Measurements from ENCODE around the gene SDF4.

Gene SDF4

DNA sequence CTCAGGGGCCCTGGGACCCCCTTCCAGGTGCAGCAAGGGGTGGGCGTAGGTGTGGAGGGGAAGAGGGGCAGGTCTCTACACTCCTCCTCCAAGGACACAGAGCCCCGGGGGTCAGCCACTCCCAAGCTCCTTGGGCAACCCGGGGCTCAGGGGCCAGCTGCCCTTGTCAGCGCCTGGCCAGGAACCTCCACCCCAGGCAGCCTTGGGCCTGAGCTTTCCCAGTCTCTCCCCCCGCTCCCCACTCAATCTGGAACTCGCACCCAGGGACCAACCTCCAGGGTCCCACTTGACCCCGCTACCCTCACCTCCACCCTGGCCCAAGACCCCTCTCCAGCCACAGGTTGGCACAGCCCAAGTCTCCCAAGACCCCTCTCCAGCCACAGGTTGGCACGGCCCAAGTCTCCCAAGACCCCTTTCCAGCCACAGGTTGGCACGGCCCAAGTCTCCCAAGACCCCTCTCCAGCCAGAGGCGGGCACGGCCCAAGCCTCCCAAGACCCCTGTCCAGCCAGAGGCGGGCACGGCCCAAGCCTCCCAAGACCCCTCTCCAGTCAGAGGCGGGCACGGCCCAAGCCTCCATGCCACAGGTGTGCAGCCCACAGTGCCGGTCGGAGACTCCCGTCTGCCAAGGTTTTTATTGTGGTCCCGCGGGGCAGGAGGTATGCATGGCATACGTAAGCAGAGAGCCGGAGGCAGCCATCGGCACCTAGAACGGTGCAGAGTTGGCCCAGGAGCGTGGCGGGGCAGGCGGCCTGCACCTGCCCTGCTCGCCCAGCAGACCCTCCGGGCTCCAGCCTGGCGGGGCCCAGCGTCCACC, 20.9 kb downstream of the SDF4 start:
- DNase-seq = peak; percentile 14

DNA sequence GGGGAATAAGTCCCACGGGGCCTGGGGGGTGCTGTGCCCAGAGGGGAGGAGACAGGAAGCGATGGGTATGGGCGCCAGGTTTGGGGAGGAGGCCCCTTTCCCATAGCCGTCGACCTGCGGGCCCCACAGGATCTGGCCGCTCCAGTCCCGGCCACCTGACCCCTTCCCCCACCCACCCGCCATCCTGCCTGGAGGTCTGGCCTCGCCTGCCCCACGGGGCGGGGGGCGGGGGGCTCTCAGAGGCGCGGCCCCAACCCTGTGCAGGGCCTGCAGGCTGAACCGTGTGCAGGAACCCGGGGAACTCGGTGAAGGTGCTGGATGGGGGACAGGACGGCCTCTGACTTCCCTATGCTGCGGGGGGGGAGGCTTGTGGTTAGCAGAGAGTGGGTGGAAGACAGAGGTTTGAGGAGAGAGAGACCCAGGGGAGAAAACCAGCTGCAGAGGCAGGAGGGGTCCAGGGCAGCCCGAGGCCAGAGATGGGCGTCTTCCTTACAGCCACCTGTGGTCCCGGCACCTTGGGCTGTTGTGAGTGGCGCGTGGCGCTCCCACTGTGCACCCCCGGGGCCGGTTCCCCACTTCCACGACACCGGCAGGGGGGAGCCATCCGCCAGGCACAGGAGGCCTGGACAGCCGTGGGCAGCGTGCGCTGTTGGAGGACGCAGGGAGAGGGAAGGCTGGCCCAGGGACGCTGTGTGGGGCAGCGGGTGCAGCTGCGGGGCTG, 22.9 kb downstream of the SDF4 start:
- DNase-seq = peak; percentile 41

DNA sequence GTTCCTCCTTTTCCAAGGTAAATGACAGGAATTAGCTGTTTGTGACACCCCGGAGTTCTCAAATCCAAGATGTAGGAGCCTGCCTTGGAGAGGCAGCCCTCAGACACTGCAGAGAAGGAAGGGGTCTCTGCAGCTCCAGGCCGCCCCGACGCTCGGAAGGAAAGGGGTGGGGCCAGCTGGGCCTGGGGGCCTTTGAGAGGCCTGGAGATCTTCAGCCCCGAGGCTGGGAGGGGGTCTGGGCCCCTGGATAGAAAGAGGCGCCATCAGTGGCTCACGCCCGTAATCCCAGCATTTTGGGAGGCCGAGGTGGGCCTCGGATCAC, 24.3 kb downstream of the SDF4 start:
- DNase-seq = peak; percentile 16

DNA sequence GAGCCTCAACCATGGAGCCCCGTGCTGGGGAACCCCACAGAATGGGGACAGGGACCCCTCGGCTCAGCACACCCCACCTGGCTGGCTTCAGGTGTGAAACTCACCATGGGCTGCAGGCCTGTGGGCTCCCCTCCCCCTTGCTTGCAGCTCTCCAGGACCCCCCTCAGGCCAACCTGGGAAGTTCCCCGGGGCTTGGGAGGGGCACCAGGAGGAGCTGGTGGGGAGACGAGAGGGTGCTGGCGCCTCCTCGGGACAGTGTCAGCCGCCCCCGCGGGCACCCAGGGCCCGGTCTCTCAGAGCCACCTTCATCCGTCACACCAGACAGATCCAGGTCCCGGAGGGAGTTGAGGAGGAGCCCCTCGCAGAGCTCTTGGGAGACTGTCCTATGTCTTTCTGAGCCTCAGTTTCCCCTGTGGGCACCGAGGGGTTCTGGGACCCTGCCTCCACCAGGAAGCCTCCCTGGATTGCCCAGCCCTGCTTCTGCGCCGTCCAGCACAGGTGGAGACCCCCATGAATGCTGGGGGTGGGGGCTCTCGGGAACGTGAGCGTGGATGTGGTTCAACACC, 24.8 kb downstream of the SDF4 start:
- peak; percentile 19 for DNase-seq

DNA sequence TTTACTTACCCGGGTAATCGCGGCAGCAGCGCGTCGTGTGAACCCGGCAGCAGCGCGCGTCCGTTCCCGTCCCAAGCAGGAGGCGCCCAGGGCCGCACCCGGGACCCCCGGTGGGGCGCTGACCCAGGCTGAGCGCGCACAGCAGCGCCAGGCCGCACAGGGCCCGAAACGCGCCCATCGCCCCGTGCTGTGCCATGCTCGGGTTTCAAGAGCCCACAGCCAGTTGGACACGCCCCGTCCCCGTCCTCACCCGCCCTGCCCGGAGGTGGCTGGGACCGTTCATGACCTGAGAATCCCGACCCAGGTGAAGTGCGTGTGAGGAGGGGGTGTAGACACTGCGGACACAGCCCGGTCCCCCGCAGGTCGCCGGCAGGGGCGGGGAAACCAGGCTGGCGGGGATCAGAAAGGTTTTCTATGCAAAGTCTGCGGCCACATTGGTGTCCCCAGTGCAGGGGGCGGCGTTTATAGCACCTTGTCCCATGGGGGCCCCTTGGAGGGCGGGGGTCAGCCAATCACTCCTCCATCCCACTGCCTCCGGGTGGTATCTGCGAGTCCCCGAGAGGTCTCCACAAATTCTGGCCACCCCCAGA, 25.3 kb downstream of the SDF4 start, which contains the start of gene TNFRSF18:
Gene TNFRSF18 (minus strand): TSS at position 217 of the 590 bp plus-strand sequence. CDS start 21 bp downstream, at position 196.
- DNase-seq = peak; percentile 26

DNA sequence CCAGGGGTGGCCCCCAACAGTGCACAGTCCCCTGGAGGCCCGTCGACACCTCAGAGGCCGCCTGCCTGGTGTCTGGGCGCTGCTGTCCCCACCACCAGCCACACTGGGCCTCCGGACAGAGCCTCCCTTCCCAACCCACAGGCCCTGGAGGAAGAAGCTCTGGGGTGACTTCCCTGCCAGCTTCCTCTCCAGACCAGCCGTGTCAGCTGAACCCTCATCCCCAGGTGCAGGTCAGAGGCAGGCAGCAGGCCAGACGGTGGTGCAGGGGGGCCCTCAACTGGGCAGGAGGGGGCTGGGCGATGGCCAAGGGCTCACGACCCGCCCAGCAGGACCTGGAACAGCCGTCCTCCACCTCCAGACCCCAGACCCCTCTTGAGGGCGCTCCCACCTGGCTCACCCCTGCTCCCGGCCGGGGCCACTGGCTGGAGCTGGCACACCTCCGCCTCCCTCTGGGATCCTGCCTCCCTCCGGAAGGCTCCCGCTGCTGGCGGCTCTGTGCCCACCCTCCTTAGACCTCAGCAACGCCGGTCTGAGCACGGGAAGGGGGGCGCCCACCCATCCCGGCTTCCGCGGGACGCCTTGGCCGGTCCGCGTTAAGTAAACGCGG, 25.9 kb downstream of the SDF4 start:
- DNase-seq = peak; percentile 25

DNA sequence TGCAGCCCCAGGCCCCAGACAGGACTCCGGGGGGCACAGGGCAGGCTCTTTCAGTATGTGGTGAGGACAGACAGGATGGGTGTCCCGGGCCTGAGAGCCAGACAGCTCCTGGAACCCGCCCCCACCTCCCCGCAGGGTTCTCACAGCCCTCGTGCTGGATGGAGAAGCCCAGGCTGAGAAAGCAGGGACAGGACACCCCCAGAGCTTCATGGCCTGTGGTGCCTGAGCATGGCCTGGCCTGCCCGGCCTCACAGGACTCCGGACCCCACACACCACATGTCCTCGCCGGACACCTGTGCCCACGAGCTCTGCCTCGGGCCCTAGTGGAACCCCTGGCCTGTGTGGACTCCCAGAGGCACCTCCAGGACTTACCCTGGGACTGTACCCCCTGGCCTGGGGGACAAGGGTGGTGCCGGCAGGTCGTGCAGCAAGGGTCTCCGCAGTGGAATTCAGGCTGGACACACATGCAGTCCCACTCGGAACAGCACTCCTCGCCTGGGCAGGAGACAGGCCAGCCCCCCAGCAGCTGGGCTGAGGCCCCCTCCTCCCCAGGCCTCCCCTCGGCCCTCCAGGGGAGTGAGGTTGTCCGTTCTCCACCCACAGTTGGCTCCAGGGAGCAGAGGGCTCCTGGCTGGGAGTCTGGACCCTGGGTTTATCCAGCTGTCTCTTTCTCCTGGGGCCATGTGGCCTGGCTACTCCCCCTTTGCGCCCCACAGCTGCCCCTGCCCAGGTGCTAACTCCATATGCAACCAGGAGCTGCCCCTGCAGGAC, 26.6 kb downstream of the SDF4 start:
- peak; percentile 16 for DNase-seq

DNA sequence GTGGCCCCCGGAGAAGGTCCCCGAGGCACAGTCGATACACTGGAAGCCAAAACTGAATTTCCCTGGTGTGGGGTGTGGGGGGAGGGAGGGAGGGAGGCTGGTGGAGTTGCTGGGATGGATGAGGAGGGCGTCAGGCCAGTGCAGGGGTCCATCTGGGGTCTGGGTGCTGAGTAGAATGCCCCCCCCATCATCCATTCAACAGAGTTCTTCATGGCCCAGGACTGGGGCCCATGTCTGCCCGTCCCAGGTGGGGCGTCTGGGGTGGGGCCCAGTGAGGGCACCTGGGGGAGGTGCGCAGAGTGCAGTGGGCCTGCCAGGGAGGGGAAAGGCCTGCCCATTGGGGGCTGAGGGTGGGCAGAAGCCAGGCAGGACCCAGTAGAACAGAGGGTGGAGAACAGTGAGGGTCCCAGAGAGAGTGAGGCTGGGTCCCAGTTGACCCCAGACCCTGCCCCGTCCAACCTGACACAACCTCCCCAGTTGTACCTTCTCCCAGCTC, 27.3 kb downstream of the SDF4 start:
- peak; percentile 16 for DNase-seq

DNA sequence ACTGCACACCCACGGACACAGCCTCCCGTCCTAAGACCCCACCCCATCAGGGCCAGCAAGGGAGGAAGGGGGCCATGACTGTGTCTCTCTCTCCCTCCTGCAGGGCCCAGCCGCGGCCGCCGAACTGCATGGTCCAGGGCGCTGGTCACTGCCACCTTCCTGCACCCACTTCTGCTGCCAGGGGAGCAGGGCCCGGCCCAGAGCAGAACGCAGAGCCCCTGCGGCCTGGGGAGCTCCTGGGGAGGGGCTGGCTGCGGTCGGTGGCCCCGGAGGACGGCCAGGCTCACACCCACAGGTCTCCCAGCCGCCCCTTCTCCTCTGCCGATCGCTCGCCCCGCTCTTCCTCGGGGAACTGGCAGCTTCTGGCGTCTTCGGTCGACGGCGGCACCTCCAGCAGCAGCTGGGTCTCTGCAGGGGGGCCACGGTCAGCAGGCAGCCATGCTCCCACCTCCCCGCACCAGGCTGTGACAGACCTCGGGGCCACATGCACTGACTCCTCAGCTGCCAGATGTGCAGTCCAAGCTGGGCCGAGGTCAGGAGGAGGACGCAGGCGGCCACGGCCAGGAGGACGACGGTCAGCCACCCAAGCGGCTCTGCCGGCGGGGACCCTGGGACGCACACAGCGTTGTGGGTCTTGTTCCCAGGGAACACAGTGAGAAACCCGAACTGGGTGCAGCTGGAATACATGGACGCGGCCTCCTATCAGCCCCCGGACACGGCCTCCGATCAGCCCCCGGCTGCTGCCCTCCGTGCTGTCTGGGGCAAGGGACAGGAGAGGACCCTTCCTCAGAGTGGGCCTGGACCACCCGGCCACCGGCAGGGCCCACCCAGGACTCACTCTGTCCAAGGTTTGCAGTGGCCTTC, 28.0 kb downstream of the SDF4 start:
- DNase-seq = peak; percentile 27

DNA sequence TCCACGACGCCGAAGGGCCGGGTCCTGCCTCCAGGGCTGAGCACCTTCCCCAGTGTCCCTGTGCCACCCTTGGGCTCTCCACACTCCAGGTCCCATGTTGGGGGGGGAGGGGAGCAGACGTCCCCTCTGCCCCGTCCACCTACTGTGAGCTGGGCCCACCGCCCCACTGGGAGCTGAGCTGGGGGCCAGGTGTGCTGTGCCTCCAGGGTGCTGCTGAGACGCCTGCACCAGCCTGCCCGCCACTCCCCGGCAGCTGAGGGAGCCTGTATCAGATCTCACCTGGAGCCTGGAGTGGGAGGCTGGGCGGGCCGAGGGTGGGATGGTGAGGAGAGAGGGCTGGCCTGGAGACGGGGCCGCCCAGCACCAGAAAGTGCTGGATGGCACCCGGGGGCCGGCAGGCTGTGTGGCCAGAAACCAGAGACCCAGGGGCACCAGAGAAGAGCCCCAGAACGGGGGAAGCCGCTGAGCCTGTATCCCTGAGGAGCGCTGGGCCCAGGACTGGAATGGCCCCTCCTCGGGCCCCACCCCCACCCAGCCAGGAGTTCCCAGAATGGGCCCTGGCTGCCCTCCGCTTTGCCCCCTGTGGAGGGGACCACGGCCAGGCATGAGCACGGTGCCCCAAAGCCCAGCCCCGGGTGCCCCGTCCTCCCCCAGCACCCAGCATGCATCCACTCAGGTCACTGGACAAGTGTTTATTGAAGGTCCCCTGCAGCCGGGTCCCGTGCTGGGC, 28.8 kb downstream of the SDF4 start:
- peak; percentile 18 for DNase-seq

DNA sequence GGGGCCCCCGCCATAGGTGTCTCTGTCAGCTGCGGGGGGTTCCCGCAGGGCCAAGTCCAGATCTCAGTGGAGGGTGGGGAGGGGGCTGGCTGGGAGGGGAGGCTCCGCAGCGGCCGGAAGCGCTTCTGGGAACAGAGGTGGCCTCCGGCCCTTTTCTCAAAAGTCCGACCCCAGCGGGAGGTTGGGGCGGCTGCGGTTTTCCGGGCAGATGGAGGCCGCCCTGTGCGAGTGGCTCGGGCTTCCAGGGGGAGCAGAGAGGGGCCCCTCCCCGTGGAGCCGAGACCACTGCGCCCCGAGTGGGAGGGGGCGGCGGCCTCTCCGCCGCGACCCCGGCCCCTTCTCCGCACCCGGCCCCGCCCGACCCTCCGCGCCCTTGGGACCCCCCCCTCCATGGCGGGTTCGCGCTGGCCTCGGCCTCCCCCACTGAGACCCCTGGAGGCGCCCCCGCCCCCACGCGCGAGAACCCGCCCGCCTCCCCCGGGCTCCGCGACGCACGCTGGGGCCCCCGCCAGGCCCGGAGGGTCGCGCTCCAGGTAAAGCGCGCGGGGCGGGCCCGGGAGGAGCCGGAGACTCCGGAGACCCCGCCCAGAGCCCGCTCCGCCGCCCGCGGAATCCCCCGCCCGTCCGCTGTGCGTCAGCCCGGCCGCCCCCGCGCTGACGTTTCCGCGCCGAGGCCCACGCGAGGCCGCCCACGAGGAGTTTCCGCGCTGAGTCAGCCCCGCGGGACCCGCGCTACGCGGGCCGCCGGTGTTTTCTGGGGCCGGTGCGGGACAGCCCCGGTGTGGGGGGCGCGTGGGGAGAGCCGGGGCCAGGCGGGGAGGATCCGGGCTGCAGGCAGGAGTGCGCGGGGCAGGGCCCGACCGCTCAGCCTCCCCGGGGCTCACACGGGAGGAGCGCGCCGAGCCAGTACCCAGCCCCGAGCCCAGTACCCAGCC, 30.7 kb downstream of the SDF4 start:
- DNase-seq = peak; percentile 60

DNA sequence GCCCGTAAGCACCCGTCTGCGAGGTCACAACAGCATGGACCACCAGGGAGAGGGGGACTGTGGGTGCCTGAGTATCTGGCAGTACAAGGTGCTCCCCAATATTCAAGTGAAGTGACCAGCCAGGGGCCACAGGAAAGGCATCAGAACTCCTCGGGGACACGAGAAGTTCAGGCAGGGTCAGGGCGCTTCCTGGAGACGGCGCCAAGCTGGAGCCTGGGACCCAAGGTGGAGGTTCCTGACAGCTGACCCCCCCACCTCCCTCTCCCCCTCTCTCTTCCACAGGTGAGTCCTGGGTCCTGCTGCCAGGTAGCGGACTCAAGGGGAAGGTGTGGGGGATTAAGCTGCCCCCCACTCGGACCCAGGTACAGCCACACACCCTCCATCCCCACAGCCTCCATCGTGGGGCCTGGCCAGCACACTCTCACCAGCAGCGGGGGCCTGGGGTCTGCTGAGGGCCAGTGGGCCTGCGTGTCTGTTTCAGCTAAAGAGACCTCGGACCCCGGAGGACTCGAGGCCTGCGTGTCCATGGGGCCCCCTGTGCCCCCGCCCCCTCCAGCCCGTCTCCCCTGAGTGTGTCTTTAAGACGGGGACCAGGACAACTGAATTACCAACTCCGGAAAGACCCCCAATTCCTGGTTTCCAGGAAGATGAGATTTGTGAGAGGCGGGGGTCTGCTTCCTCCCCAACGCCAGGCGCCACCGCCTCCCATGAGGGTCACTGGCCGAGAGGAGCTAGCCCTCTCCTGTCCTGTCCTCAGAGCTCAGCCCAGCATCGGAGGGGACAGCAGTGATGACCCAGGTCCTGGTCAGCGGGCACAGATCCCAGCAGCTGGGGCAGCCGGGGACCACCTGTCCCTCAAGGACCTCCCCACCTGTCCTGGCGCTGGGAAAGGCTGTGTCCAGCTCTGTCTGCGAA, 31.6 kb downstream of the SDF4 start:
- peak; percentile 21 for DNase-seq

DNA sequence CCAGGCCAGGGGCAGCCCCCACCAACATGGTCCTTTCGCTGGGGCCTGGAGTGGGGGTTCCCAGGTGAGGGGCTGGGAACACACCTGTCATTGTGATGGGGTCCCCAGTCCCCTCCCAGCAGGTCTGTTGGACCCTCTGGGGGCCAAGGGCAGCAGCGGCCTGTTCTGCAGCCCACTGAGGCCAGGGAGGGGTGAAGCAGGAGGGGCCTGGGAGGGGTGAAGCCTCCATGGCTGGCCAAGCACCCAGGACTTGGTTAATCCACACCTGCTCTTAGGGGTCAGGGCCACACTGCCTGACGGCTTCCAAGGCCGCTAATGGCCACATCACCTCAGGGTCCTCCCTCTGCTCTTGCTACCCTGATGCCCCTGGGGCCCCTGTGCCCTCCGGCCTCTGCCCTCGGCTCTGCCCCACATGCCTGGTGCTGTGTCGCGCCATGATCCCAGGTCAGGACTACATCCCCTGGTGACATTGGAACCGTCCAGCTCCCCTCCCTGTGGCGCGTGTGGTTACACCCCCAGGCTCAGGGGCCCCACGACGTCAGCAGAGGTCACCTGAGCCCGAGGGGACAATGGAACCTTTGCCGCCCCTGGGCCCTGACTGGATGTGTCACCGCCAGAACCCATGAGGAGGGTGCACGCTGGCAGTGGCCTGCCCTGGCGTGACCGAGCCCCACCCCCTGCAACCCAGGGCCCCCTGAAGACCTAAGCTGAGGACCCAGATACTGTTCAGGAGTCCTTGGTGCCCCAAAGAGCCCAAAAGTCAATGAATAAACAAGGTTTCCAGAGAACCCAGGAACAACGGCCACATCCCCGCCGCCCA, 32.5 kb downstream of the SDF4 start:
- peak; percentile 24 for DNase-seq

DNA sequence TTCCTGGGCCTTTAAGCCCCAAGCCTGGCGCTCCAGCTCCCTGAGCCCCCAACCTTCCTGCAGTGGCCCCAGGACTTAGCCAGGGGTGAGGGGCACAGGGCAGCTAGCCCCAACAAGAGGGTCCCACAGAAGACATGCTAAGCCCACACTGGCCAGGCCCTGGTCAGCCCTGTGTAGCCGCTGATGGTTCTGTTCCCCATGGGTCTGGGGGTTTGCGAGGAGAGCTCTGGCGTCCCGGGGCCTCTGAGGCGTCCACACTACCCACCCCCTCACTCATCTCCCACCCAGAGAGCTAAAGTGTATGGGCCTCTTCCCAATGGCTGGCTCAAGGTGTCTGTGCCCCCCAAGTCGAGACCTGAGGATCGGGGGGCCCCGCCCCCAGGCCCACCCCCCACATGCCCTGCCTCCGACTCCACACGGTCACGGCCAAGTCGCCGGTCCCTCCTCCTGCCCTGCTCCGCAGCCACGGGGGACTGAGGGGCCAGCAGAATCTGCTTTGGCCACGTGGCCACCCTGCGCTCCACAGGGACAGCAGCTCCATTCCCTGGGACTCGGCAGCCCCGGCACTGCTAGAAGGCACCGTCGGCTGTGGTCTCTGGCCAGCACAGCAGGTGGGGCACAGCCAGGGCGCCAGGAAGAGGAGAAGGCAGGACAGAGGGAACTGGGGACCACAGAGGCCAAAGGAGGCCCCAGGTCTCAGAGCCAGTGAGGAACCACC, 33.2 kb downstream of the SDF4 start:
- peak; percentile 17 for DNase-seq

DNA sequence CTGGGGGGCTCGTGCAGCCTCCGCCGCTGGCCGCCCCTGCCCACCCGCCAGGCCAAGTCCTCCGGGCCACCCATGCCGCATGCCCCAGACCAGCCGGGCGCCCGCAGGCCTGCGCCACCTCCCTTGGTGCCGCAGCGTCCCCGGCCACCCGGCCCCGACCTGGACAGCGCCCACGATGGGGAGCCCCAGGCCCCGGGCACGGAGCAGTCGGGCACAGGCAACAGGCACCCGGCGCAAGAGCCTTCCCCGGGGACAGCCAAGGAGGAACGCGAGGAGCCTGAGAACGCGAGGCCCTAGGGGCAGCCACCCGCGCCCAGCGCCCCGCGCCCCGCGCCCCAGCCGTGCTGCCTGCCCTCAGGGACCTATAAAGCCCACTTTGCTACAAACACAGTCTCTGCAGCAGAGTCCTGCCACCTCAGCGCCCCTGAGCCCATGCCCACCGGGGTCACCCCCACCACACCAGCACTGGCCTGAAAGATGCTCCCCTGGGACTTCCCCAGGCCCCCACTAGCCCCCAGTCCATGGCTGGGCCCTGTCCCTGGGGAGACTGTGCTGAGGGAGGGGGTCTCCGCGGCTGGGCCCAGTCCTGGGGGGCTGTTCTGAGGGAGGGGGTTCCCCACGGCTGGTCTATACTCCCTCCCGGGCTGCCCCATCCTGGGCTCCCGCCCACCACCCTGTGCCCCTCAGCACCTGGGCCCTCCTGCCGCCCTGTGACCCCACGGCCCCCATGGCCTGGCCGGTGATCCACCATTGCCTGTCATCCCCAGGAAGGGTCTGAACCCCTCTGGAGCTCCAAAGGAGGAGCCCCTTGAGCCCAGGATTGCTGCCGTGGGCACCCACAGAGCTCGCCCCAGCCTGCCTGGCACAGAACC, 34.0 kb downstream of the SDF4 start:
- peak; percentile 17 for DNase-seq

DNA sequence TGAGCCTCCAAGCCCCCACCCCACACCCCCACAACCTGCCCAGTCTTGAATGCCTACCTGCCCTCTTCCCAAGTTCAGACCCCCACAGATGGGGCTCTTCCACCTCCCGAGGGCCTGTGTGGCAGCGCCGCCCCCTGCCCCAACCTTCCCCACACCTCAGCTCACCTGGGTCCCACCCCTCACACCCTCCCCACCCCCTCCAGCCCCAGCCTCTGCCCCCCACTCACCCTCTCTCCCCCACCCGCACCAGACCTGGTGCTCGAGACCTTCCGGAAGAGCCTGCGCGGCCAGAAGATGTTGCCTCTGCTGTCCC, 34.7 kb downstream of the SDF4 start:
- DNase-seq = no peak

Data from right hindlimb (tissue), 1 donor.